ENCODE data around the gene SCAND1.

Gene SCAND1

GRCh38 chr20:35903843-35904242 lies 50.5 kb downstream of the SCAND1 start:
- no peak for DNase-seq
